ENCODE measurements around the gene PARVG. TPM values are rescaled to one million over a fixed set of nuclear protein-coding genes. Genes with fewer than 3 reads are reported as not detected.

Gene PARVG
- total and polyA plus RNA-seq, 9 of the 15 experiments (the other 6 are each of a cell fraction or from before 2014, with no cell fraction given): 0.35 TPM; not detected in 8

DNA sequence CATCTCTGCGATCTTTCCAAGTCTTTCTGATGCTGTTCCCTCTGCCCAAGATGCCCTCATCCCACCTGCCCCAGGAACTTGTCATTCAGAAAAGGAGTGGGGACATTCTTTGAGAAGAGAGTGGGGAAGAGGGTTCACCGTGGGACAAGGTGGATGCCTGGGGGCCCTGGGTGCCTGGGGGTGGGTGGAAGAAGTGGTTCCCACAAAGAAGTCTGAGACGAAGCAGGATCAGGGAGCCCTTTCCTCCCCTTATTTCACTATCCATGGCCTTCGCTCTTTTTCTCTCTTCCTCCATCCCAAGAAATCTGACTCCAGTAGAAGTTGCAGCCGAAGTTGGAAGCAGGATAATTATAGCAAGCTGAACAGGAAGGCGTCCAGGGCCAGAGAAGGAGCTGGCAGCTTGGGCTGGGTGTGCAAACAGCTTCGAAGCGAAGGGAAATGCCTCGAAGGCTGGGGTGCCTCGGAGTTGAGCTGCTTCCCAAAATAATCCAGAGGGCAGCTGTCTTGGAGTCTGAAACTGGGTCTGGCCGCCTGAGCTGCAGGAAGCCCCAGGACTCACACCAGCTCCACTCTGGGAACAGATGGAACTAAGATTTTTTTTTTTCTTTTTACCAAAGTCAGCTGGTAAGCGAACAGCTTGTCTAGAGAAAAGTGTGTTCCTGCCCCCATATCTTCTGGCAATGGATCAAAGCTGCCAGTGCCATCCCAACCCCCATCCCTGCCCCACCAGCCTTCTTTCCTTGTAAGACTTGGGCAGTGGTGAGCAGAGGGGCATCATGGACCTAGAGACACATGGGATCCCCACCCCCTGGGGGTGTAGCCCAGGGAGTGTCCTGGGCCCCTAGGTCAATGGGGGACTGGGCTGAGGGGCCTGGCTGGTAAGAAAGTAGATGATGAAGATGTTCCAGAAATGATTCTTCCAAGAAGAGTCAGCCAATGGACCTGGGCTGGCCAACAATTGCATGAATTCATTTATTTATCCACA, 31.5 kb downstream of the PARVG start:
- no peak overlapping the region for H3K4me2 ChIP-seq (ENCODE audit: insufficient read depth, low read length)
- FAIRE-seq (no peak), DNase-seq (ENCODE audit: extremely low read depth in 1 of 4, low spot score in 3 of 4) (peak in 1 of 4 experiments; percentile 1), ATAC-seq (no peak)
- WGBS (ENCODE audit: insufficient coverage, low coverage, missing lambda C conversion rate): 0% methylated on average over 5 of the region's 12 CpGs
- H3K27me3 ChIP-seq (ENCODE audit: control insufficient read depth in 2 of 2, insufficient read depth in 2 of 2, low read length in 2 of 2): no peaks in the 10 kb centered on the region; a peak in 1 of 5 replicates
- H3K9me3 ChIP-seq (replicated peaks; ENCODE audit: control insufficient read depth, insufficient read depth, low read depth, low read length): no peaks in the 10 kb centered on the region
- CTCF ChIA-PET (ENCODE audit: low intra/inter-chr PET ratio): no interaction called here
- no peak overlapping the region for H3K4me3 ChIP-seq
- no peaks in the 10 kb centered on the region for H3K9me1 ChIP-seq (ENCODE audit: control insufficient read depth, insufficient read depth, low read length)
- intact Hi-C loops (cut with micrococcal nuclease) (no loop called here), in situ Hi-C loops (cut with MboI) (no loop called here)
- H2AFZ ChIP-seq (ENCODE audit: low read depth, low read length): no peak overlapping the region
- H3K36me3 ChIP-seq (ENCODE audit: control insufficient read depth, insufficient read depth, low read length): no peaks in the 10 kb centered on the region
- no peak overlapping the region for H3K9ac ChIP-seq (ENCODE audit: insufficient read depth in 1 of 2, low read depth in 2 of 2, low read length in 2 of 2)
- TF ChIP-seq GATAD2B (IDR thresholded peaks at IDR 0.05; ENCODE audit: borderline replicate concordance): no peak
- H4K20me1 ChIP-seq (replicated peaks; ENCODE audit: control insufficient read depth, insufficient read depth, low read length): no peaks in the 10 kb centered on the region
- H3K27ac ChIP-seq (ENCODE audit: extremely low read depth, low read depth, low read length): no peak overlapping the region
- no peaks in the 10 kb centered on the region for H3K79me2 ChIP-seq (ENCODE audit: control insufficient read depth, insufficient read depth, low read length)
- H3K4me1 ChIP-seq (replicated peaks in 1 of 2; ENCODE audit: control insufficient read depth in 2 of 2, insufficient read depth in 2 of 2, low read length in 2 of 2): no peaks in the 10 kb centered on the region
- POLR2A ChIA-PET: interaction anchor here (0.6 to 0.7 kb wide), 3 partner anchors 16 to 210 kb away, joined by 3 to 4 read pairs (median 3); no protein-coding TSS in a partner anchor
- no TSS peak for BruUV-seq (replicated peaks)

DNA sequence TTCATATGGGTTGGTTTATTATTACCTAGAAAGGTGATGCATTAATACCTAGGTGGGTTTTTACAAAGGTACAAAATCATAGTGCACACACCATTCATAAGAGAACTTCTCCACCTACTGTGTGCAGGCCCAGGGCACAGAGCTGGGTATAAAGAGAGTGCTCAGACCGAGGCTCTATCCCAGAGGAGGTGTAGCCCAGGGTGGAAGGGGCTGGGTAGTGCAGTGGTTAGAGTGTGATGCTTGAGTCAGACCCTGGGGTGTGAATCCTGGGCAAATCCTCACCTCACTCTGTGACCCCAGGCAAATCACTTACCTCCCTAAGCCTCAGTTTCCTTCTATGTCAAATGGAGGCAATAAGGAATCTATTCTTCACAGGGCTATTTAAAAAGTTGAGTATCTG, 32.2 kb downstream of the PARVG start:
- no peaks in the 10 kb centered on the region for H3K9me1 ChIP-seq (ENCODE audit: control insufficient read depth, insufficient read depth, low read length)
- no peaks in the 10 kb centered on the region for H3K4me1 ChIP-seq (replicated peaks in 1 of 2; ENCODE audit: control insufficient read depth in 2 of 2, insufficient read depth in 2 of 2, low read length in 2 of 2)
- no TSS peak for BruUV-seq (replicated peaks)
- ATAC-seq (no peak), FAIRE-seq (no peak), DNase-seq (ENCODE audit: extremely low read depth in 1 of 4, low spot score in 3 of 4) (peak in 1 of 4 experiments; percentile 0)
- H3K9ac ChIP-seq (ENCODE audit: insufficient read depth in 1 of 2, low read depth in 2 of 2, low read length in 2 of 2): no peak overlapping the region
- H3K9me3 ChIP-seq (replicated peaks; ENCODE audit: control insufficient read depth, insufficient read depth, low read depth, low read length): no peaks in the 10 kb centered on the region
- peaks cover 0 to 3% of the 10 kb centered on the region in 2 experiments; a peak in 1 of 5 replicates for H3K27me3 ChIP-seq (ENCODE audit: control insufficient read depth in 2 of 2, insufficient read depth in 2 of 2, low read length in 2 of 2)
- H4K20me1 ChIP-seq (replicated peaks; ENCODE audit: control insufficient read depth, insufficient read depth, low read length): no peaks in the 10 kb centered on the region
- H3K4me3 ChIP-seq: no peak overlapping the region
- in situ Hi-C loops (cut with MboI) (no loop called here), intact Hi-C loops (cut with micrococcal nuclease) (no loop called here)
- no peak overlapping the region for H3K4me2 ChIP-seq (ENCODE audit: insufficient read depth, low read length)
- H3K79me2 ChIP-seq (ENCODE audit: control insufficient read depth, insufficient read depth, low read length): no peaks in the 10 kb centered on the region
- no peaks in the 10 kb centered on the region for H3K36me3 ChIP-seq (ENCODE audit: control insufficient read depth, insufficient read depth, low read length)
- H3K27ac ChIP-seq (ENCODE audit: extremely low read depth, low read depth, low read length): no peak overlapping the region
- no peak overlapping the region for H2AFZ ChIP-seq (ENCODE audit: low read depth, low read length)
- ChIA-PET CTCF (ENCODE audit: low intra/inter-chr PET ratio) (no interaction called here), POLR2A (no interaction called here)
- WGBS (ENCODE audit: insufficient coverage, low coverage, missing lambda C conversion rate): 0% methylated on average over 1 of the region's 1 CpG
- TF ChIP-seq, protein P1, sequence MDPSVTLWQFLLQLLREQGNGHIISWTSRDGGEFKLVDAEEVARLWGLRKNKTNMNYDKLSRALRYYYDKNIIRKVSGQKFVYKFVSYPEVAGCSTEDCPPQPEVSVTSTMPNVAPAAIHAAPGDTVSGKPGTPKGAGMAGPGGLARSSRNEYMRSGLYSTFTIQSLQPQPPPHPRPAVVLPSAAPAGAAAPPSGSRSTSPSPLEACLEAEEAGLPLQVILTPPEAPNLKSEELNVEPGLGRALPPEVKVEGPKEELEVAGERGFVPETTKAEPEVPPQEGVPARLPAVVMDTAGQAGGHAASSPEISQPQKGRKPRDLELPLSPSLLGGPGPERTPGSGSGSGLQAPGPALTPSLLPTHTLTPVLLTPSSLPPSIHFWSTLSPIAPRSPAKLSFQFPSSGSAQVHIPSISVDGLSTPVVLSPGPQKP (CRISPR knock-in tag; IDR thresholded peaks at IDR 0.05): no peak
- TF ChIP-seq GABPB1 (CRISPR knock-in tag; IDR thresholded peaks at IDR 0.05) (no peak), MAFF (IDR thresholded peaks at IDR 0.05; ENCODE audit: low read length) (no peak), E2F3 (CRISPR knock-in tag; IDR thresholded peaks at IDR 0.05) (no peak), L3MBTL2 (IDR thresholded peaks at IDR 0.05) (no peak)
- TF ChIP-seq, protein P2, sequence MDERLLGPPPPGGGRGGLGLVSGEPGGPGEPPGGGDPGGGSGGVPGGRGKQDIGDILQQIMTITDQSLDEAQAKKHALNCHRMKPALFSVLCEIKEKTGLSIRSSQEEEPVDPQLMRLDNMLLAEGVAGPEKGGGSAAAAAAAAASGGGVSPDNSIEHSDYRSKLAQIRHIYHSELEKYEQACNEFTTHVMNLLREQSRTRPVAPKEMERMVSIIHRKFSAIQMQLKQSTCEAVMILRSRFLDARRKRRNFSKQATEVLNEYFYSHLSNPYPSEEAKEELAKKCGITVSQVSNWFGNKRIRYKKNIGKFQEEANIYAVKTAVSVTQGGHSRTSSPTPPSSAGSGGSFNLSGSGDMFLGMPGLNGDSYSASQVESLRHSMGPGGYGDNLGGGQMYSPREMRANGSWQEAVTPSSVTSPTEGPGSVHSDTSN (CRISPR knock-in tag; IDR thresholded peaks at IDR 0.05; ENCODE audit: low read depth): no peak
- TF ChIP-seq, protein P2 (tag; conservative IDR thresholded peaks at IDR 0.05; ENCODE audit: low read depth): no peak
- TF ChIP-seq, protein P3, sequence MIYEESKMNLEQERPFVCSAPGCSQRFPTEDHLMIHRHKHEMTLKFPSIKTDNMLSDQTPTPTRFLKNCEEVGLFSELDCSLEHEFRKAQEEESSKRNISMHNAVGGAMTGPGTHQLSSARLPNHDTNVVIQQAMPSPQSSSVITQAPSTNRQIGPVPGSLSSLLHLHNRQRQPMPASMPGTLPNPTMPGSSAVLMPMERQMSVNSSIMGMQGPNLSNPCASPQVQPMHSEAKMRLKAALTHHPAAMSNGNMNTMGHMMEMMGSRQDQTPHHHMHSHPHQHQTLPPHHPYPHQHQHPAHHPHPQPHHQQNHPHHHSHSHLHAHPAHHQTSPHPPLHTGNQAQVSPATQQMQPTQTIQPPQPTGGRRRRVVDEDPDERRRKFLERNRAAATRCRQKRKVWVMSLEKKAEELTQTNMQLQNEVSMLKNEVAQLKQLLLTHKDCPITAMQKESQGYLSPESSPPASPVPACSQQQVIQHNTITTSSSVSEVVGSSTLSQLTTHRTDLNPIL (CRISPR knock-in tag; IDR thresholded peaks at IDR 0.05): no peak

All from K562 (cell line).